Nephron progenitor cell (in vitro differentiated cells): ENCODE measurements around the gene BPIFB1.

Experiments
- DNase-seq: peaks from one replicate; pipeline ENCODE4 v3.0.0; 2021
- H3K27ac Mint-ChIP-seq: 2 replicates; pipeline ENCODE4 v1.8.0; 2021; ENCODE audit warnings: mild to moderate bottlenecking, moderate library complexity, mixed read lengths
- H3K27me3 Mint-ChIP-seq: 2 replicates; pipeline ENCODE4 v1.8.0; 2021; ENCODE audit warnings: mild to moderate bottlenecking, low read depth, mixed read lengths; ENCODE audit not compliant: poor library complexity
- H3K36me3 Mint-ChIP-seq: 2 replicates; pipeline ENCODE4 v1.8.0; 2021; ENCODE audit warnings: low read depth, mixed read lengths
- H3K4me1 Mint-ChIP-seq: 2 replicates; pipeline ENCODE4 v1.8.0; 2021; ENCODE audit warnings: mixed read lengths
- H3K4me3 Mint-ChIP-seq: 2 replicates; pipeline ENCODE4 v1.8.0; 2021; ENCODE audit warnings: mild to moderate bottlenecking, moderate library complexity, mixed read lengths
- H3K9me3 Mint-ChIP-seq: 2 replicates; pipeline ENCODE4 v1.8.0; 2021; ENCODE audit warnings: mild to moderate bottlenecking, moderate library complexity, mixed read lengths
- CTCF ChIP-seq: fragments of 200-600 bp; sonication (generic); IDR thresholded peaks from 2 replicates; pipeline ENCODE4 v1.5.0; 2021; ENCODE audit warnings: antibody characterized with exemption

Gene BPIFB1

GRCh38 chr20:33313686-33314314 lies 30.8 kb downstream of the BPIFB1 start:
- H3K4me3 Mint-ChIP-seq, result no peak overlapping the region
- no peaks in the 10 kb centered on the region for H3K36me3 Mint-ChIP-seq
- peaks cover 26% of the 10 kb centered on the region for H3K27me3 Mint-ChIP-seq
- H3K4me1 Mint-ChIP-seq, result peaks cover 10% of the 10 kb centered on the region
- DNase-seq, result no peak
- no peak for TF ChIP-seq CTCF
- H3K27ac Mint-ChIP-seq, result no peak overlapping the region
- no peaks in the 10 kb centered on the region for H3K9me3 Mint-ChIP-seq

- no peaks in the 10 kb centered on the region for H3K36me3 Mint-ChIP-seq
- H3K4me3 Mint-ChIP-seq, result no peak overlapping the region
- H3K27ac Mint-ChIP-seq, result no peak overlapping the region
- DNase-seq, result no peak
- peaks cover 10% of the 10 kb centered on the region for H3K4me1 Mint-ChIP-seq
- H3K9me3 Mint-ChIP-seq, result no peaks in the 10 kb centered on the region
- H3K27me3 Mint-ChIP-seq, result peaks cover 32% of the 10 kb centered on the region
- no peak for TF ChIP-seq CTCF
Measured at GRCh38 chr20:33316343-33316742, 33.3 kb downstream of the BPIFB1 start.

- TF ChIP-seq CTCF, result no peak
- Mint-ChIP-seq H3K27ac (no peak overlapping the region), H3K9me3 (no peaks in the 10 kb centered on the region)
Measured at GRCh38 chr20:33316958-33317357, 33.9 kb downstream of the BPIFB1 start.

GRCh38 chr20:33317424-33318095 lies 34.5 kb downstream of the BPIFB1 start:
- Mint-ChIP-seq H3K36me3 (no peaks in the 10 kb centered on the region), H3K9me3 (no peaks in the 10 kb centered on the region), H3K4me1 (no peaks in the 10 kb centered on the region), H3K27me3 (peaks cover 33% of the 10 kb centered on the region), H3K27ac (no peak overlapping the region), H3K4me3 (no peak overlapping the region)
- TF ChIP-seq CTCF, result no peak
- DNase-seq, result no peak

More at GRCh38 chr20:33316958-33317357, 33.9 kb downstream of the BPIFB1 start:
- no peak for DNase-seq
- H3K4me1 Mint-ChIP-seq, result peaks cover 4% of the 10 kb centered on the region
- peaks cover 33% of the 10 kb centered on the region for H3K27me3 Mint-ChIP-seq
- no peaks in the 10 kb centered on the region for H3K36me3 Mint-ChIP-seq
- no peak overlapping the region for H3K4me3 Mint-ChIP-seq

GRCh38 chr20:33318096-33318429 lies 35.0 kb downstream of the BPIFB1 start:
- Mint-ChIP-seq H3K27me3 (peaks cover 33% of the 10 kb centered on the region), H3K4me3 (no peak overlapping the region), H3K9me3 (no peaks in the 10 kb centered on the region), H3K4me1 (no peaks in the 10 kb centered on the region), H3K27ac (no peak overlapping the region), H3K36me3 (no peaks in the 10 kb centered on the region)
- DNase-seq, result no peak
- no peak for TF ChIP-seq CTCF

GRCh38 chr20:33320006-33320405 lies 37.0 kb downstream of the BPIFB1 start:
- no peak for DNase-seq
- Mint-ChIP-seq H3K27me3 (peaks cover 36% of the 10 kb centered on the region), H3K9me3 (no peaks in the 10 kb centered on the region), H3K27ac (no peak overlapping the region), H3K36me3 (no peaks in the 10 kb centered on the region), H3K4me1 (no peaks in the 10 kb centered on the region), H3K4me3 (no peak overlapping the region)
- TF ChIP-seq CTCF, result no peak
